ENCODE results near the gene SRPRB. TPM values are rescaled to one million over a fixed set of nuclear protein-coding genes. Genes with fewer than 3 reads are reported as not detected.

SRPRB gene
- total RNA-seq (2014; rRNA removed; shearing (Covaris generic)) (25.3 and 25.6 TPM in 2 replicates), polyA plus RNA-seq (2016; fragmentation: Nextera tagmentation; extraction: Ambion mirVana) (25.8 and 36.0 TPM in 2 replicates)
- long read RNA-seq, partial matches to known transcripts: 57 of 65 reads
- long read RNA-seq, other reads (novel, unspliced or antisense): 8 of 65 reads

- no peaks in the 10 kb centered on the region for H3F3A ChIP-seq (replicated peaks; ENCODE audit: low read depth)
- peak; percentile 99 for ATAC-seq
- peaks cover 35% of the 10 kb centered on the region for H3K36me3 Mint-ChIP-seq (ENCODE audit: low read depth)
- peak within 1 kb of the TSS; percentile 93 for H3K4me3 Mint-ChIP-seq
- TF ChIP-seq CREB1 (CRISPR knock-in tag; IDR thresholded peaks at IDR 0.05; ENCODE audit: low read depth) (peak; percentile 55; the same call in 1 of the 2 replicates), POLR2AphosphoS5 (IDR thresholded peaks at IDR 0.05; ENCODE audit: low read depth) (peak; percentile 95), EZH2 (IDR thresholded peaks at IDR 0.05; ENCODE audit: low read depth, unreplicated experiment) (no peak), ETS1 (IDR thresholded peaks at IDR 0.05) (peak; percentile 88)
- peaks cover 11% of the 10 kb centered on the region for H3K4me1 Mint-ChIP-seq
- H3K27me3 Mint-ChIP-seq (ENCODE audit: insufficient read depth, low read depth, poor library complexity): peaks cover 3% of the 10 kb centered on the region
- H4K20me1 ChIP-seq (replicated peaks; ENCODE audit: insufficient read depth): no peaks in the 10 kb centered on the region; the same call in 1 of the 2 replicates
- H3K79me2 ChIP-seq (replicated peaks; ENCODE audit: insufficient read depth): peaks cover 19% of the 10 kb centered on the region
- H3K4me3 ChIP-seq: peak within 1 kb of the TSS; percentile 86
- H3K27ac ChIP-seq (ENCODE audit: low read depth): no peak within 1 kb of the TSS
- H2AFZ ChIP-seq: peak within 1 kb of the TSS; percentile 94
- H3K27ac Mint-ChIP-seq: peak within 1 kb of the TSS; percentile 95
- DNase-seq (ENCODE audit: low spot score): peak; percentile 93
- H3K4me2 ChIP-seq: peak within 1 kb of the TSS; percentile 80
- H3K9me3 Mint-ChIP-seq: no peaks in the 10 kb centered on the region
- no peaks in the 10 kb centered on the region; the same call in 1 of the 2 replicates for H3K9me2 ChIP-seq (ENCODE audit: insufficient read depth)
- no peaks in the 10 kb centered on the region for H3K27me3 ChIP-seq (ENCODE audit: insufficient read depth)
- H3K36me3 ChIP-seq (ENCODE audit: insufficient read depth): peaks cover 15% of the 10 kb centered on the region
- H3K4me1 ChIP-seq (ENCODE audit: insufficient read depth): peaks cover 5% of the 10 kb centered on the region
Observed at GRCh38 chr3:133805702-133806475, at the start of gene SRPRB. SRPRB (plus strand) TSS chr3:133805815; CDS start chr3:133805849, 34 bp downstream.

GRCh38 chr3:133756716-133757694 is 48.6 kb upstream of the SRPRB start:
- H3K4me1 ChIP-seq (ENCODE audit: insufficient read depth): peaks cover 7% of the 10 kb centered on the region; the same call in 1 of the 2 replicates
- H3K4me2 ChIP-seq: no peak overlapping the region
- no peaks in the 10 kb centered on the region for H3K36me3 ChIP-seq (ENCODE audit: insufficient read depth)
- H3K4me3 ChIP-seq: no peak overlapping the region
- no peak overlapping the region for H3K27ac Mint-ChIP-seq
- no peaks in the 10 kb centered on the region for H3K27me3 ChIP-seq (ENCODE audit: insufficient read depth)
- H3K27me3 Mint-ChIP-seq (ENCODE audit: insufficient read depth, low read depth, poor library complexity): peaks cover 6% of the 10 kb centered on the region
- H2AFZ ChIP-seq: peak overlapping the region; percentile 69; the same call in 1 of the 2 replicates
- peaks cover 18% of the 10 kb centered on the region for H3K4me1 Mint-ChIP-seq
- H3K4me3 Mint-ChIP-seq: no peak overlapping the region
- DNase-seq (ENCODE audit: low spot score): no peak
- H3F3A ChIP-seq (replicated peaks; ENCODE audit: low read depth): no peaks in the 10 kb centered on the region
- no peaks in the 10 kb centered on the region for H4K20me1 ChIP-seq (replicated peaks; ENCODE audit: insufficient read depth)
- H3K27ac ChIP-seq (ENCODE audit: low read depth): no peak overlapping the region
- no peaks in the 10 kb centered on the region for H3K79me2 ChIP-seq (replicated peaks; ENCODE audit: insufficient read depth)
- H3K9me2 ChIP-seq (ENCODE audit: insufficient read depth): 0 out of 2 replicates have a peak, but pooled peaks cover 5% of the 10 kb centered on the region
- no peaks in the 10 kb centered on the region for H3K9me3 Mint-ChIP-seq
- ATAC-seq: no peak; the same call in 2 of the 3 replicates
- H3K36me3 Mint-ChIP-seq (ENCODE audit: low read depth): no peaks in the 10 kb centered on the region
- TF ChIP-seq NANOG (IDR thresholded peaks at IDR 0.05; ENCODE audit: borderline replicate concordance): no peak
- no peak for TF ChIP-seq ZNF462 (CRISPR knock-in tag; IDR thresholded peaks at IDR 0.05)
